ENCODE results near the gene RCVRN. TPM values are rescaled to one million over a fixed set of nuclear protein-coding genes. Genes with fewer than 3 reads are reported as not detected.

The RCVRN gene
- total and polyA plus RNA-seq, 2 of the 13 experiments (the other 11 are each of a cell fraction or from before 2014, with no cell fraction given), result not detected

DNA sequence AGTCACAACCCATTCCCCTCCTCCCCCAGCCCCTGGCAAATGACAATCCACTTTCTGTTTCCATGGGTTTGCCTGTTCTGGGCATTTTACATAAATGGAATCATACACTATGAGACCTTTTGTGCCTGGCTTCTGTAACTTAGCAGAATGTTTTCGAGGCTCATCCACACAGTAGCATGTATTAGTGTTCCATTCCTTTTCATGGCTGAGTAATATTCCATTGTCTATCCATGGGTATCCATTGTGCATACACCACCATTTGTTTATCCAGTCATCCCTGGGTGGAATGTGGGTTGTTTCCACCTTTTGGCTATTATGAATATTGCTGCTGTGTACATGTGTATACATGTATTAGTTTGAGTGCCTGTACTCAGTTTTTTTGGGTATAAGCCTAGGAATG is 33.7 kb upstream of the RCVRN start (continued):
- TF ChIP-seq, protein P1, sequence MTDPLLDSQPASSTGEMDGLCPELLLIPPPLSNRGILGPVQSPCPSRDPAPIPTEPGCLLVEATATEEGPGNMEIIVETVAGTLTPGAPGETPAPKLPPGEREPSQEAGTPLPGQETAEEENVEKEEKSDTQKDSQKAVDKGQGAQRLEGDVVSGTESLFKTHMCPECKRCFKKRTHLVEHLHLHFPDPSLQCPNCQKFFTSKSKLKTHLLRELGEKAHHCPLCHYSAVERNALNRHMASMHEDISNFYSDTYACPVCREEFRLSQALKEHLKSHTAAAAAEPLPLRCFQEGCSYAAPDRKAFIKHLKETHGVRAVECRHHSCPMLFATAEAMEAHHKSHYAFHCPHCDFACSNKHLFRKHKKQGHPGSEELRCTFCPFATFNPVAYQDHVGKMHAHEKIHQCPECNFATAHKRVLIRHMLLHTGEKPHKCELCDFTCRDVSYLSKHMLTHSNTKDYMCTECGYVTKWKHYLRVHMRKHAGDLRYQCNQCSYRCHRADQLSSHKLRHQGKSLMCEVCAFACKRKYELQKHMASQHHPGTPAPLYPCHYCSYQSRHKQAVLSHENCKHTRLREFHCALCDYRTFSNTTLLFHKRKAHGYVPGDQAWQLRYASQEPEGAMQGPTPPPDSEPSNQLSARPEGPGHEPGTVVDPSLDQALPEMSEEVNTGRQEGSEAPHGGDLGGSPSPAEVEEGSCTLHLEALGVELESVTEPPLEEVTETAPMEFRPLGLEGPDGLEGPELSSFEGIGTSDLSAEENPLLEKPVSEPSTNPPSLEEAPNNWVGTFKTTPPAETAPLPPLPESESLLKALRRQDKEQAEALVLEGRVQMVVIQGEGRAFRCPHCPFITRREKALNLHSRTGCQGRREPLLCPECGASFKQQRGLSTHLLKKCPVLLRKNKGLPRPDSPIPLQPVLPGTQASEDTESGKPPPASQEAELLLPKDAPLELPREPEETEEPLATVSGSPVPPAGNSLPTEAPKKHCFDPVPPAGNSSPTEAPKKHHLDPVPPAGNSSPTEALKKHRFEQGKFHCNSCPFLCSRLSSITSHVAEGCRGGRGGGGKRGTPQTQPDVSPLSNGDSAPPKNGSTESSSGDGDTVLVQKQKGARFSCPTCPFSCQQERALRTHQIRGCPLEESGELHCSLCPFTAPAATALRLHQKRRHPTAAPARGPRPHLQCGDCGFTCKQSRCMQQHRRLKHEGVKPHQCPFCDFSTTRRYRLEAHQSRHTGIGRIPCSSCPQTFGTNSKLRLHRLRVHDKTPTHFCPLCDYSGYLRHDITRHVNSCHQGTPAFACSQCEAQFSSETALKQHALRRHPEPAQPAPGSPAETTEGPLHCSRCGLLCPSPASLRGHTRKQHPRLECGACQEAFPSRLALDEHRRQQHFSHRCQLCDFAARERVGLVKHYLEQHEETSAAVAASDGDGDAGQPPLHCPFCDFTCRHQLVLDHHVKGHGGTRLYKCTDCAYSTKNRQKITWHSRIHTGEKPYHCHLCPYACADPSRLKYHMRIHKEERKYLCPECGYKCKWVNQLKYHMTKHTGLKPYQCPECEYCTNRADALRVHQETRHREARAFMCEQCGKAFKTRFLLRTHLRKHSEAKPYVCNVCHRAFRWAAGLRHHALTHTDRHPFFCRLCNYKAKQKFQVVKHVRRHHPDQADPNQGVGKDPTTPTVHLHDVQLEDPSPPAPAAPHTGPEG (CRISPR knock-in tag; IDR thresholded peaks at IDR 0.05), result no peak
- TF ChIP-seq ZNF33B (CRISPR knock-in tag; IDR thresholded peaks at IDR 0.05), result no peak
- no peak for TF ChIP-seq RFX1 (IDR thresholded peaks at IDR 0.05)
- no peak for TF ChIP-seq CHD2 (IDR thresholded peaks at IDR 0.05; ENCODE audit: low read depth, low read length)

DNA sequence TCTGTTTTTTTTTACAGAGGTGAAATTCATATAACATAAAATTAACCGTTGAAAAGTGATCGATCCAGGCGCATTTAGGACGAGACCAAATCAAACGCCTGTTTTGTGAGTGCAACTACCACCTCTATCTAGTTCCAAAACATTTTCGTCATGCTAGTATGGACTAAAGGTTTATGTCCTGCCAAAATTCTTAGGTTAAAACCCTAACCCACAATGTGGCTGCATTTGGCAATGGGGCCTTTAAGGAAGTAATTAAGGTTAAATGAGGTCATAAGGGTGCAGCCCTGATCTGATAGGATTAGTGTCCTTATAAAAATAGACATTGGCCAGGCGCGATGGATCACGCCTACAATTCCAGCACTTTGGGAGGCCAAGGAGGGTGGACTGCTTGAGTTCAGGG is 32.8 kb upstream of the RCVRN start:
- peaks cover 1 to 4% of the 10 kb centered on the region in 2 experiments; a peak in 3 of 5 replicates for H3K27me3 ChIP-seq (ENCODE audit: control insufficient read depth in 1 of 2, insufficient read depth in 2 of 2, low read length in 2 of 2)
- H3K4me2 ChIP-seq (ENCODE audit: low read depth, low read length), result no peak overlapping the region
- H3K36me3 ChIP-seq (replicated peaks in 1 of 2; ENCODE audit: control insufficient read depth in 1 of 2, insufficient read depth in 2 of 2, low read length in 2 of 2), result no peaks in the 10 kb centered on the region
- no peak overlapping the region for H2AFZ ChIP-seq (ENCODE audit: low read length)
- ATAC-seq (no peak), FAIRE-seq (no peak), DNase-seq (ENCODE audit: low spot score) (no peak)
- H3K9me3 ChIP-seq (ENCODE audit: low read length), result no peaks in the 10 kb centered on the region
- CTCF ChIA-PET (ENCODE audit: low intra/inter-chr PET ratio, low total read pairs), result no interaction called here
- no peak overlapping the region for H3K27ac ChIP-seq (ENCODE audit: extremely low read length, insufficient read depth, low read length)
- 0 out of 2 replicates have a peak, but pooled peaks cover 3% of the 10 kb centered on the region for H4K20me1 ChIP-seq (ENCODE audit: insufficient read depth, low read length)
- WGBS (ENCODE audit: low lambda C conversion rate), result 68% methylated on average over 6 of the region's 9 CpGs
- POLR2A ChIA-PET, result no interaction called here
- no peak overlapping the region for H3K4me3 ChIP-seq (replicated peaks in 1 of 3; ENCODE audit: insufficient read depth in 1 of 3, low read depth in 2 of 3, low read length in 3 of 3)
- no peaks in the 10 kb centered on the region for H3K4me1 ChIP-seq (ENCODE audit: insufficient read depth, low read length)
- no peak overlapping the region for H3K9ac ChIP-seq (ENCODE audit: insufficient read depth, low read depth, low read length)
- intact Hi-C loops (cut with micrococcal nuclease; ENCODE audit: unreplicated experiment), result no loop called here
- H3K79me2 ChIP-seq (ENCODE audit: insufficient read depth, low read length), result no peaks in the 10 kb centered on the region
- in situ Hi-C loops (cut with HindIII; ENCODE audit: extremely low pct_ligation_motif_present, low pct_unique_long_range_greater_than_20kb), result no loop called here
- BruUV-seq (replicated peaks), result no TSS peak
- TF ChIP-seq, protein P2, sequence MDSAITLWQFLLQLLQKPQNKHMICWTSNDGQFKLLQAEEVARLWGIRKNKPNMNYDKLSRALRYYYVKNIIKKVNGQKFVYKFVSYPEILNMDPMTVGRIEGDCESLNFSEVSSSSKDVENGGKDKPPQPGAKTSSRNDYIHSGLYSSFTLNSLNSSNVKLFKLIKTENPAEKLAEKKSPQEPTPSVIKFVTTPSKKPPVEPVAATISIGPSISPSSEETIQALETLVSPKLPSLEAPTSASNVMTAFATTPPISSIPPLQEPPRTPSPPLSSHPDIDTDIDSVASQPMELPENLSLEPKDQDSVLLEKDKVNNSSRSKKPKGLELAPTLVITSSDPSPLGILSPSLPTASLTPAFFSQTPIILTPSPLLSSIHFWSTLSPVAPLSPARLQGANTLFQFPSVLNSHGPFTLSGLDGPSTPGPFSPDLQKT (CRISPR knock-in tag; IDR thresholded peaks at IDR 0.05; ENCODE audit: borderline replicate concordance), result no peak
- TF ChIP-seq, protein P3, sequence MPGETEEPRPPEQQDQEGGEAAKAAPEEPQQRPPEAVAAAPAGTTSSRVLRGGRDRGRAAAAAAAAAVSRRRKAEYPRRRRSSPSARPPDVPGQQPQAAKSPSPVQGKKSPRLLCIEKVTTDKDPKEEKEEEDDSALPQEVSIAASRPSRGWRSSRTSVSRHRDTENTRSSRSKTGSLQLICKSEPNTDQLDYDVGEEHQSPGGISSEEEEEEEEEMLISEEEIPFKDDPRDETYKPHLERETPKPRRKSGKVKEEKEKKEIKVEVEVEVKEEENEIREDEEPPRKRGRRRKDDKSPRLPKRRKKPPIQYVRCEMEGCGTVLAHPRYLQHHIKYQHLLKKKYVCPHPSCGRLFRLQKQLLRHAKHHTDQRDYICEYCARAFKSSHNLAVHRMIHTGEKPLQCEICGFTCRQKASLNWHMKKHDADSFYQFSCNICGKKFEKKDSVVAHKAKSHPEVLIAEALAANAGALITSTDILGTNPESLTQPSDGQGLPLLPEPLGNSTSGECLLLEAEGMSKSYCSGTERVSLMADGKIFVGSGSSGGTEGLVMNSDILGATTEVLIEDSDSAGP (CRISPR knock-in tag; IDR thresholded peaks at IDR 0.05; ENCODE audit: borderline replicate concordance), result no peak
- TF ChIP-seq, protein P4, sequence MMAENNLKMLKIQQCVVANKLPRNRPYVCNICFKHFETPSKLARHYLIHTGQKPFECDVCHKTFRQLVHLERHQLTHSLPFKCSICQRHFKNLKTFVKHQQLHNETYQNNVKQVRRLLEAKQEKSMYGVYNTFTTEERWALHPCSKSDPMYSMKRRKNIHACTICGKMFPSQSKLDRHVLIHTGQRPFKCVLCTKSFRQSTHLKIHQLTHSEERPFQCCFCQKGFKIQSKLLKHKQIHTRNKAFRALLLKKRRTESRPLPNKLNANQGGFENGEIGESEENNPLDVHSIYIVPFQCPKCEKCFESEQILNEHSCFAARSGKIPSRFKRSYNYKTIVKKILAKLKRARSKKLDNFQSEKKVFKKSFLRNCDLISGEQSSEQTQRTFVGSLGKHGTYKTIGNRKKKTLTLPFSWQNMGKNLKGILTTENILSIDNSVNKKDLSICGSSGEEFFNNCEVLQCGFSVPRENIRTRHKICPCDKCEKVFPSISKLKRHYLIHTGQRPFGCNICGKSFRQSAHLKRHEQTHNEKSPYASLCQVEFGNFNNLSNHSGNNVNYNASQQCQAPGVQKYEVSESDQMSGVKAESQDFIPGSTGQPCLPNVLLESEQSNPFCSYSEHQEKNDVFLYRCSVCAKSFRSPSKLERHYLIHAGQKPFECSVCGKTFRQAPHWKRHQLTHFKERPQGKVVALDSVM (CRISPR knock-in tag; IDR thresholded peaks at IDR 0.05), result no peak
- TF ChIP-seq IKZF4 (CRISPR knock-in tag; IDR thresholded peaks at IDR 0.05; ENCODE audit: borderline replicate concordance, low read depth, not compliant biosample characterization) (no peak), ZFY (CRISPR knock-in tag; IDR thresholded peaks at IDR 0.05) (no peak), TCF7 (IDR thresholded peaks at IDR 0.05; ENCODE audit: low read depth) (no peak), GABPB1 (CRISPR knock-in tag; IDR thresholded peaks at IDR 0.05) (no peak), EZH2 (conservative IDR thresholded peaks at IDR 0.05; ENCODE audit: low read depth, low read length) (no peak), ZNF839 (CRISPR knock-in tag; IDR thresholded peaks at IDR 0.05; ENCODE audit: borderline replicate concordance) (no peak)

Data from HepG2 (cell line).